Epithelial cell of esophagus (primary cell): ENCODE data around the gene KBTBD8.

Experiments
- DNase-seq: peaks from one replicate; pipeline ENCODE4 v3.0.0; 2010; ENCODE audit warnings: low read depth
- H3K4me3 ChIP-seq: 2 replicates; pipeline ENCODE4 v1.5.1; 2011; ENCODE audit warnings: mild to moderate bottlenecking, low read length, control low read depth
- TF ChIP-seq, protein P1 (sequence below): IDR thresholded peaks from 2 replicates; pipeline ENCODE4 v1.5.1; 2011; ENCODE audit warnings: low read depth, mild to moderate bottlenecking, low read length, control low read depth, inconsistent platforms; ENCODE audit not compliant: insufficient read depth; ENCODE audit errors: missing control alignments

The KBTBD8 gene

DNA sequence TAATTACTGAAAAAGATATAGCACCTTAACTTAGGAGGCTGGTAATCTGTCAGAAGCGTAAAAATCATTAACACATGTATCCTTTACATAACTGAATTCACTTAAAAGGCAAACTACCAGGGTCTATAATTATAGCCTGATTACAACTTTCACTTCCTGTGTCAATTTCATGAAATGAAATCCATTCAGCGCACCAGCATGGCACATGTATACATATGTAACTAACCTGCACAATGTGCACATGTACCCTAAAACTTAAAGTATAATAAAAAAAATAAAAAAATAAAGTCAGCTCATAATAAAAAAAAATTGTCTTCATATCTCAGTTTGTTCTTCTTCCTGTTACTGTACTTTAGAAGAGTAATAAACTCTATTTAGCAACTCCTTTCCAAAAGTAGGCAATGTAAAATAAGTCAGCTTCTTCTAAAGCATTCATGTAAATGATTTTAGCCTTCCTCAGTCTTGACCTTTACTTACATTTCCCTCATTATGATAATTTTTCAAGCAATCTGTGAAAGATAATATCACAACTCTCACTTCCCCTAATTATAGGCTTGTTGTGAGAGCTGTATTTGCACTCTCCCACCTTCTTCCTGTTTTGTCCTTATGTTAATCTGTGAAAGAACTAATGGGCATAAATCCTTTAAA, 50.1 kb downstream of the KBTBD8 start:
- DNase-seq: no peak
- H3K4me3 ChIP-seq: no peak overlapping the region
- TF ChIP-seq, protein P1, sequence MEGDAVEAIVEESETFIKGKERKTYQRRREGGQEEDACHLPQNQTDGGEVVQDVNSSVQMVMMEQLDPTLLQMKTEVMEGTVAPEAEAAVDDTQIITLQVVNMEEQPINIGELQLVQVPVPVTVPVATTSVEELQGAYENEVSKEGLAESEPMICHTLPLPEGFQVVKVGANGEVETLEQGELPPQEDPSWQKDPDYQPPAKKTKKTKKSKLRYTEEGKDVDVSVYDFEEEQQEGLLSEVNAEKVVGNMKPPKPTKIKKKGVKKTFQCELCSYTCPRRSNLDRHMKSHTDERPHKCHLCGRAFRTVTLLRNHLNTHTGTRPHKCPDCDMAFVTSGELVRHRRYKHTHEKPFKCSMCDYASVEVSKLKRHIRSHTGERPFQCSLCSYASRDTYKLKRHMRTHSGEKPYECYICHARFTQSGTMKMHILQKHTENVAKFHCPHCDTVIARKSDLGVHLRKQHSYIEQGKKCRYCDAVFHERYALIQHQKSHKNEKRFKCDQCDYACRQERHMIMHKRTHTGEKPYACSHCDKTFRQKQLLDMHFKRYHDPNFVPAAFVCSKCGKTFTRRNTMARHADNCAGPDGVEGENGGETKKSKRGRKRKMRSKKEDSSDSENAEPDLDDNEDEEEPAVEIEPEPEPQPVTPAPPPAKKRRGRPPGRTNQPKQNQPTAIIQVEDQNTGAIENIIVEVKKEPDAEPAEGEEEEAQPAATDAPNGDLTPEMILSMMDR: no peak

DNA sequence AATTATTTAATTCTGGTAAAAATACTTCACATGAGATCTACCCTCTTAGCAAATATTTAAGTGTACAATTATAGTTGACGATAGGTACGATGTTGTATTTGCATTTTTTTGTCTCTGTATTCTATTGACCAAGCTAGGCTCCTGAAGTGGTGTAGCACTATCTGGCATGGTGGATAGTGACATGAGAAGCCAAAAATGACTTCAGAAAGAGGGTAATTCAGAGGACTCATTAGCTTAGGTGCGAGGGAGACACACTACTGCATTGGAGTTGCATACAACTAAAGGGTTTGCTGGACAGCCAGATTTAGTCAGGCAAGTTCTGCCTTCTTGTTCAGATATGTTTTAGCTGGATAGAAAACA, 50.6 kb downstream of the KBTBD8 start:
- DNase-seq: no peak
- TF ChIP-seq, protein P1: no peak
- no peak overlapping the region for H3K4me3 ChIP-seq

DNA sequence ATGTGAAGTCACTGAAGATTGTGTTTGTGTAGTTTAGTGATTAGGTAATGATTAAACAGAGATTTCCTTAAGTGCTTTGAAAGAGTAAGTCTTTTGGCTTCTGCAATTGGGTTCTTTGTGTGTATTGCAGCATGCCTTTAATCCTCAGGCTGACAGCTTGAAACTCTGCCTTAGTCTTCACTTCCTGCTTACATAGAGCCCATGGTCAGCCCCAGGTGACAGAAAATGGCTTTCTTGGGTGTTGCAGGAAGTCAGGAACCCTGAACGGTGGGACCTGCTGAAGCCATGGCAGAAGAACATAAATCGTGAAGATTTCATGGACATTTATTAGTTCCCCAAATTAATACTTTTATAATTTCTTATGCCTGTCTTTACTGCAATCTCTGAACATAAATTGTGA, 61.3 kb downstream of the KBTBD8 start:
- no peak for DNase-seq
- TF ChIP-seq, protein P1: no peak
- H3K4me3 ChIP-seq: no peak overlapping the region
